ENCODE data around the gene TRIML2.

TRIML2 gene, protein sequence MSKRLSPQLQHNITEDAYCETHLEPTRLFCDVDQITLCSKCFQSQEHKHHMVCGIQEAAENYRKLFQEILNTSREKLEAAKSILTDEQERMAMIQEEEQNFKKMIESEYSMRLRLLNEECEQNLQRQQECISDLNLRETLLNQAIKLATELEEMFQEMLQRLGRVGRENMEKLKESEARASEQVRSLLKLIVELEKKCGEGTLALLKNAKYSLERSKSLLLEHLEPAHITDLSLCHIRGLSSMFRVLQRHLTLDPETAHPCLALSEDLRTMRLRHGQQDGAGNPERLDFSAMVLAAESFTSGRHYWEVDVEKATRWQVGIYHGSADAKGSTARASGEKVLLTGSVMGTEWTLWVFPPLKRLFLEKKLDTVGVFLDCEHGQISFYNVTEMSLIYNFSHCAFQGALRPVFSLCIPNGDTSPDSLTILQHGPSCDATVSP

DNA sequence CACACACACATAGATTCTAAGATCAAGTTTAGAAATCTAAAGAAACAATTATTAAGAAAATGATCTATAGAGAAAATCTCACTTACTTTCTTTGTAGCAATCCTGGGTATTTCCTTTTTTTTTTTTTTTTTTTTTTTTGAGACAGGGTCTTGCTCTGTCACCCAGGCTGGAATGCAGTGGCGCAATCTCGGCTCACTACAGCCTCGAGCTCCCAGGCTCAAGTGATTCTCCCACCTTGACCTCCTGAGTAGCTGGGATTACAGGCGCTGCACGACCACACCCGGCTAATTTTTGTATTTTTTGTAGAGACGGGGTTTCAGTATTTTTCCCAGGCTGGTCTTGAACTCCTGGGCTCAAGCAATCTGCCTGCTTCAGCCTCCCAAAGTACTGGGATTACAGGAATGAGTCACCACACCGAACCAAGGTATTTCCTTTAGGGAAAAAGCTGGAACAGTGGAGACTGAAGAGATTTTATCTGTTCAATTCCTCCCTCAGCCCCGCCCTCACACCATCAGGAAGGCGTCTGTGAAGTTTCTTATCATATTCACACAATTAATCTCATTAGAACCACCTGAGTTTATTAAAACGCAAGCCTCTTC lies at the start of gene TRIML2:
Gene TRIML2 (minus strand): TSS at position 447 of the 599 bp plus-strand sequence. CDS start 4,235 bp downstream, outside the sequence.
- DNase-seq (ENCODE audit: low spot score) (no peak), FAIRE-seq (no peak)

DNA sequence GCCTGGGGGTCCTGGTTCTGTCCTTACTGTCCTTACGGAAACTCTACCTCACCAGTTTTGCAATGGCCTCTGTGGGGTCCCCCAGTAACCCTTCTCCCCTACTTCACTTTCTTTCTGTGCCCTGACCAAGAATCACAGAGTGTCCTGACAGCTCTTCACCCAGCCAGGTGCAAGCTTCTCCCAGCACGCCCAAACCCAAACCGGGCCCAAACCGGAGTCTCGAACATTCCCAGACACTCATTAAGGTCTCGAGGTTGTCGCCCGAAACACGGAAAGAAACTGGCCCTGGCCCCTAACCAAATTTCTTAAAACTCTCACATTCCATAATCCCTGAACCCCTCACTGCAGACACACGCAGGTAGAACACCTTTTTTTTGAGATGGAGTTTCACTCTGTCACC lies 48.9 kb upstream of the TRIML2 start:
- no peak for FAIRE-seq
- no peak for DNase-seq (ENCODE audit: low spot score)

DNA sequence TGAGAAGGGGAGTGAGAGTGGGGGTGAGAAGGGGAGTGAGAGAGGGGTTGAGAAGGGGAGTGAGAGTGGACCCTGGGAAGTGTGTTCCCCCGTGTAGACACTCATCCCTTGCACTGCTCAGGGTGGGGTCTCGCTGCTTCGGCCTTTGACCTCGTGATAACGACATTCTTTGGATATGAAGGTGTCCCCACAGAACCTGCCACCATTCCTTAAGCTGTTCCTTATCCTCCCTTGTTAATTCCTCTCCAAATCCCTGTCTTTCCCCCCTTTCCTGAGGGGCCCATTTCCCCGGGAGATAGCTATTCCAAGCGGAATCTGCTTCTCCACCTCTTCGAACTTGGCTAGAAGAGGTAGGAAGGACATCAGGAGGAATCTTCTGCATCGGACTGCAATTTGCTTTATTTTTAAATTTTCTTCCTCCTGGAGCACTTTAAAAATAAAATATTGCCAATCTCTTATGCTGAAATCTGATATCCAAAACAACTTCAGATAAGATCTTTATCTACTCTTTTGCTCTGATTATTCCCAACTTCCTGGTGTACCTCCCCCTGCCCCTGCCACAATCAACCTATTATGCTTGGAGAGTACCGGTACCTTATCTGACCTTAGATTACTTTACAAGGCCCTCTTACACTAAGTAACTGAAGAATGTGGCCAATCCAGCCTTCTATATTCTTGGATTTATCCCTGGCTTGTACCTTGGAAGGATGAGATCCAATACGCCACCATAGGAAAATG lies 45.4 kb upstream of the TRIML2 start:
- DNase-seq (ENCODE audit: low spot score) = no peak
- FAIRE-seq = no peak

DNA sequence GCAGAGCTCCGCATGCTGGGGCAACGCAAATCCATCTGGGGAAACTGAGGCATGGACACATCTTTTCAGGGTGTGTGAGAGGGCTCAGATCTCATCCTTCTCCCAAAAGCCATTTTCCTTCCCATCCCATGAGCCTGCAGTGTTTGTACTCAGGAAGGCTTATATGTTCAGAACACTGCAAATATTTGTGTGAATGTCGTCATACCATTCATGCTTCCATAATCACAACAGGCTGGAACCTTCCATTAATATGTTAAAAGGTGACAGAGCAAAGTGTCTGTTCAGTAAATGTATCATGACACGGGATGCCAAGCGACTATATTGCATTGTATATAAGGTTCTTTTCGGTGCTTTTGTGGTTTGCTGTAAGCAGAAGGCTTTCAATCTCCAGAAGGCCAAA lies 38.4 kb upstream of the TRIML2 start:
- DNase-seq (ENCODE audit: low spot score) (no peak), FAIRE-seq (no peak)

DNA sequence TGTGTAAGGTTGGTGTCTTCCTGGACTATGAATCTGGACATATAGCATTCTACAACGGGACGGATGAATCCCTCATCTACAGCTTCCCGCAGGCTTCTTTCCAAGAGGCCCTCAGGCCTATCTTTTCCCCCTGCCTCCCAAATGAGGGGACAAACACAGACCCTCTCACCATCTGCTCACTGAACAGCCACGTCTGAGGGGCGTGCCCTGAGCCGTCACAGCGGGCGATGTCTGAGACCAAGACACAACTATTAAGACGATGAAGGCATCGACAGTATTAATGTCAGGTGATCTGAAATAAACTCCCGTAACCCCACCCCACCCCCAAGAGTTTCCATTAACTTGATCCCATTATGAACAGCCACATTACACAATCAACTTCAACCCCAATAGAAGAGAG lies 37.8 kb upstream of the TRIML2 start:
- no peak for FAIRE-seq
- DNase-seq (ENCODE audit: low spot score) = no peak

DNA sequence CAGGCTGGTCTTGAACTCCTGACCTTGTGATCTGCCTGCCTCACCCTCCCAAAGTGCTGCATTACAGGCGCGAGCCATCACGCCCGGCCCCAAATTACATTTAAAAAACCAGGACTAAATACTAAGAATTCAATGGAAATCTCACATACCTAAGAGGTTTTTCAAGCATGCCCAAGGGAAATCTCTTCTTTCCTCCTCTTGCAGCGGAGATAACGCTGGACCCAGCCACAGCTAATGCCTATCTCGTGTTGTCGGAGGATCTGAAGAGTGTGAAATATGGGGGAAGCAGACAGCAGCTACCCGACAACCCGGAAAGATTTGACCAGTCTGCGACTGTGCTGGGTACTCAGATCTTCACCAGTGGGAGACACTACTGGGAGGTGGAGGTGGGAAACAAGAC lies 37.2 kb upstream of the TRIML2 start:
- FAIRE-seq = no peak
- DNase-seq (ENCODE audit: low spot score) = no peak

DNA sequence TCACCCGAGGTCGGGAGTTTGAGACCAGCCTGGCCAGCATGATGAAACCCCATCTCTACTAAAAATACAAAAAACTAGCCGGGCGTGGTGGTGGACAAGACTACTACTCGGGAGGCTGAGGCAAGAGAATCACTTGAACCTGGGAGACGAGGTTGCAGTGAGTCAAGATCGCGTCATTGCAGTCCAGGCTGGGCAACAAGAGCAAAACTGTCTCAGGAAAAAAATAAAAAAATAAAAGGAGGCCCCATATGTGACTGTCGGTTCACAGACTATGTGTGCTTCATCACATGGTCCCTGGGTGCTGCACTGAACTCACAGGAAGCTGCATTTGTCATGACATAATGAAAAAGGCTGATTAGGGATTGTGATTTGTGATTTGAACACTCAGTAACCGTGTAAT lies 36.2 kb upstream of the TRIML2 start:
- DNase-seq (ENCODE audit: low spot score) (peak; percentile 25), FAIRE-seq (no peak)

DNA sequence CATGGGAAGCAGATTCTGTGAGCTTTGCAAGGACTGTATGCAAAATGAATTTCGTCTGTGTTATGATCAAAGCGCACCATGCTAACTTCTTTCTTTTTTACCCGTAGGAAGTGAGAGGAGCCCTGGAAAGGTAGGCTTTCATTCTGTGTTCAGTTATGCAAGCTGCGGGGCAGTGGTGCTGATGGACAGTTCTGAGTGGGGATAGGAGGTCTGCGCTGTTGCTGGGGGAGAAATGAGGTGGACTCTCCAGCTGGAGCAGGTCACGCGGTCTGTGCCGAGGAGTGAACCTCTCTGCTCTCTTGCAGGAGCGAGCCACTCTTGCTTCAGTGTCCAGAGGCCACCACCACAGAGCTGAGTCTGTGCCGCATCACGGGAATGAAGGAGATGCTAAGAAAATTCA lies 34.3 kb upstream of the TRIML2 start:
- no peak for FAIRE-seq
- no peak for DNase-seq (ENCODE audit: low spot score)

DNA sequence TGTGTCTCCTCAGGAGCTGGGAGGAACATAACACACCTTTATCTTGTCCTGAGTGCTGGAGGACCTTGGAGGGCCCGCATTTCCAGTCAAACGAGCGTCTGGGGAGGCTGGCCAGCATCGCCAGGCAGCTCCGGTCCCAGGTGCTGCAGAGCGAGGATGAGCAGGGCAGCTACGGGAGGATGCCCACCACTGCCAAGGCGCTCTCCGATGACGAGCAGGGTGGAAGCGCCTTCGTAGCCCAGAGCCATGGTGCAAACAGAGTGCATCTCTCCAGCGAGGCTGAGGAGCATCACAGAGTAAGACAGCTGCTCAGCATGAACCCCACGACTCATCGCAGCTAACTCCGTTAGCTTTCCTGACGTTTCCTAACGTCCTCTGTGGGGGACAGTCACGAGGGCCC lies 30.3 kb upstream of the TRIML2 start:
- no peak for DNase-seq (ENCODE audit: low spot score)
- FAIRE-seq = no peak

DNA sequence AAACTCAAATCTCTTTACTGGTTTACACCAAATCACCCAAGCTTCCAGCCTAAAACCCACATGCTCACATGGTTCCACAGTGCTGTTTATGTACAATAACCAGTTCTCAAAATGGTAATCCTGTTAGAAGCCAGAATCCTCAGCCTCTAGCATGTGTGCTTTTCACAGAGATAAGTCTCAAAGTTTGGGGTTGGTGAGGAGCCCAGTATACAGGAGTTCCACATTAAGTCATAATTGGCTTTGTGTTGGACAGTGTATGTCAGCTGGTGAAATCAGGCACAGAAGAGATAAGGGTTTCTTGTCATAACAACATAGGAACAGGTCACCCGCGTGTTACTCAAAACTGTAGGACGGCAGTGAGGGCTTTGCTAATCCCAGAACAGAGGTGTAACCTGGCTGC lies 29.7 kb upstream of the TRIML2 start, which contains the start of gene TRIML1:
Gene TRIML1 (plus strand): TSS at position 301 of the 400 bp plus-strand sequence. CDS start 118 bp downstream, outside the sequence.
- FAIRE-seq (no peak), DNase-seq (ENCODE audit: low spot score) (no peak)

DNA sequence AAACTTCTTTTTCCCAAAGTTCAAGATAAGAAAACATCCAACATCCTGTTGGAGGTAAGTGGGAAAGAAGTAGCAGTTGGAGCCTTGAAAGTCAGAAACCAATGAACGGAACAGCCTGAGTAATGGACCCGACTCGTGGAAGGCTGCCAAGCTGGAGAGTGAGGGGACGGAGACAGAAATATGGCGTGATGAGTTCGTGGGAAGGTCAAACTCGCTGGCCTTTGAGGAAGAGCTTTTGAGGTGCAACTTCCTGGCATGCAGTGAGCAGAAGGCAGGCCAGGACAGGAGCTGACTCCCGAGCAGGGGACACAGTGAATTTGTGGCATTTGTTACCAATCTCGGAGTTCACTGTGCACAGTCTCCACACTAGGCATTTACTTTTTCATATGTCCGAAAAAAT lies 28.8 kb upstream of the TRIML2 start:
- FAIRE-seq = peak; percentile 45
- DNase-seq (ENCODE audit: low spot score) = peak; percentile 30

DNA sequence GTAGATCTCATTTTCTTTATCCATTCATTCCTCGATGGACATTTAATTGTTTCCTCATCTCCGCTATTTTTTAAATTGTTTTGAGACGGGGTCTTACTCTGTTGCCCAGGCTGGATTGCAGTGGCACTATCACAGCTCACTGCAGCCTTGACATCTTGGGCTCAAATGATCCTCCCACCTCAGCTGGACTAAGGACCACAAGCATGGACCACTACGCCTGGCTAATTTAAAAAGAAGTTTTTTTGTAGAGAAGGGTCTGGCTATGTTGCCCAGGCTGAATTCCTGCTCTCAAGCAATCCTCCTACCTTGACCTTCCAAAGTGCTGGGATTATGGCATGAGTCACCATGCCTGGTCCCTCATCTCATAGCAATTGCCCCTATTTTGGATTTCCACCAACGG lies 22.8 kb upstream of the TRIML2 start:
- no peak for FAIRE-seq
- DNase-seq (ENCODE audit: low spot score) = no peak

DNA sequence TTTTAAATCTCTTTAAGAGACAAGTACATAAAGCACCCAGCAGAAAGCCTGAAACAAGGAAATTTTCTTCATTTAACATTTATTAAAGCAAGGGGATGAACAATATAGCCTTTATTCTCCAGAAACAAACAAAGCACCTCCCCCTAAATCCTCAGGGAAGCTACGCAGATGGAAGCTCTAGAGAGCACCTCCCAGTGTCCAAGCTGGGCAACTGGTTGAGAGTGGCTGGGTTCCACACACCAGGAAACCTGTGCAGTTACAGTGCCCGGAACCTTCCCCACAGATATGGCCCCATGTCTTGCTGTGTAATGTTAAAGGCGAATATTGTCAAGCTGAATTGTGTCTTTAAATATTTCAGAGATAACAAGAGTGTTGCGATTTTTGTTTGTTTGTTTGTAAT lies 21.0 kb upstream of the TRIML2 start:
- FAIRE-seq (no peak), DNase-seq (ENCODE audit: low spot score) (no peak)

DNA sequence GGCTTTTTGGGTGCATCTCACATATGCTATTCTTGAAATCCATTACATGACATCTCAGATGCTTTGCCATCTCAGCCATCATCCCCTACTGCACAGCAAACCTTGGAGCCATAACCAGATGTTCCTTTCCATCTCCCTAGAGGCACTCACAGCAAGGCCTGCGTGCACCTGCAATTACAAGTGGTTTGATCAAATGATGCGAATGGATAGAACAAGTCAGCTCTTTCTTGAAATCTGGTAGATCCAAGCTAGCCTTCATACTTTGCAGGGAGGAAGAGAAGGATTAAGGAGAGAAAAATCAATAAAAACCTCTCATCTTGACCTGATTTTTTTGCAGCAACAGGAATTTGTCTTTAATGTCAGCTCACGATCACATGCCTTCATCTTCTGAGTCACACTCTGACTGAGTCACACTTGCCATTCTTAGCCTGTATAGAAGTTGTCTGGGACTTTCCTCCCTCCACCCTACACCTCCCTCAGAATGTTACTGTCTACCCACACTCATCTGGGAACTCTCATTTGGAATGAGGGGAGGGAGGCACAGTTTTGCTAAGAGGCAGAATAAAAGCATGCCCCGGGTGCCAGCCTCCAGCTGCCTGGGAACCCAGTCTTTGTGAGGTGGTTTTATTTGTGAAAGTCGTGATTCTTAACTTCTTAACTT lies 17.9 kb upstream of the TRIML2 start:
- peak; percentile 81 for FAIRE-seq
- DNase-seq (ENCODE audit: low spot score) = peak; percentile 71

DNA sequence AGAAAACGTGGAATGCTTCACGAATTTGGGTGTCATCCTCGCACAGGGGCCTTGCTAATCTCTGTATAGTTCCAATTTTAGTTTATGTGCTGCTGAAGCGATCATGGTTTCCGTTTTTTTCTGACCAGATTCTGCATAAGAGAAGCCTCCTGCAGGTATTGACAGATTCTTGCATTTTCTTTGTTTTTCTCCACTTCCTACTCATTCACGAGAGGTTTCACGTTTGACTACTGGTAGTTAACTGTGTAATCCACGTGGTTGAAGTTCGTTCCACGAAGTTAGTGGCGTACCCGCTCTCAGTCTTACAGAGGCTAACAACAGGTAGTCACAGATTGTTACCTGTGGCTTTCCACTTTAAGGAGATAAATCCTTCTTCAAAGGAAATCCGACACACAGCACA lies 12.1 kb upstream of the TRIML2 start:
- FAIRE-seq = no peak

DNA sequence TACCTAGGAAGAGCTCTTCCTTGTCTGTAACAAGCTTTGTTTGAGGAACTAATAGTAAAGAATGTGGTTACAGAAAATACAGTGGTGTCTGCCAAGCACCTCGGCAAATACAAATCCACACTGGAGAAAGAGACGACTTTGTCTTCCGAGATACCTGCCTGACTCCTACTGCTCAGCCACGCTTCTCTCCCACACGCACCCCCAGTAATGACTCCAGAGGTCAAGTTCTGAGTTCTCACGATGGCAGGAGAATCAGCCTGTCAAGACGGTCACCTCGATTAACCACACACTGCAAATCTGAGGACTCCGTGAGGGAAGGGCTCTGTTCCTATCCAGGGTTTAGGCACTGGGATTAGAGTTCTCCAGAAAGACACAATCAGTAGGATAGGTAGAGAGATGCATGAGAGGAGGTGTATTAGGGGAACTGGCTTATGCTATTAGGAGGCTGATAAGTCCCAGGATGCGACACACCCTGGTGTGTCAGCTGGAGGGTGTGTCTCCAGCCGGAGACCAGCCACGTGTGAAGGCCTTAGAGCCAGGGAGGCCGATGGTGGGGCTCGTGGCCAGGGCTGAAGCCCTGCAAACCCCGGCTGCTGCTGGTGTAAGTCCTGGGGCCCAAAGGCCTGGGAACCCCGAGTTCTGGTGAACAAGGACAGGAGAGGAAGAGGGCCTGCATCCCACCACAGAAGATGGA lies 8.4 kb upstream of the TRIML2 start:
- FAIRE-seq = no peak

More for the DNA sequence above, 12.1 kb upstream of the TRIML2 start:
- no peak for DNase-seq (ENCODE audit: low spot score)

DNA sequence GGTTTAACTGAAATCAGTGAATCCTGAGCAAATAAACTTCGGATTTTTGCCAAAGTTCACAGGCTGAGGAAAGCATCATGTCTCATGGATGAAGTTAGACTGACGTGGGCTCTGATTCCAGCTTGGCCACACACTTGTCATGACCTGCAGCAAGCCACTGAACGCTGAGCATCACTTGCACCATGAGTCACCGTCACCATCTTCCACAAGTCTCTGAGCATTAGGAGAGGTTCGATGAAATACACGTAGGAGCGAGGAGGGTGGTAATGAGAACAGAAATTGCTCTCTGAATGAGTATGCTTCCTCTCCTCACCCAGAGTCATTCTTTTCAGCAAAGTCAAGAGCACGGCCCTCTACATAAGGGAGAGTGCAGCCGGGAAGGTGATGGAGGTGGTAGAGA lies 3.8 kb upstream of the TRIML2 start:
- FAIRE-seq (no peak), DNase-seq (ENCODE audit: low spot score) (no peak)

More for the DNA sequence above, 8.4 kb upstream of the TRIML2 start:
- no peak for DNase-seq (ENCODE audit: low spot score)

DNA sequence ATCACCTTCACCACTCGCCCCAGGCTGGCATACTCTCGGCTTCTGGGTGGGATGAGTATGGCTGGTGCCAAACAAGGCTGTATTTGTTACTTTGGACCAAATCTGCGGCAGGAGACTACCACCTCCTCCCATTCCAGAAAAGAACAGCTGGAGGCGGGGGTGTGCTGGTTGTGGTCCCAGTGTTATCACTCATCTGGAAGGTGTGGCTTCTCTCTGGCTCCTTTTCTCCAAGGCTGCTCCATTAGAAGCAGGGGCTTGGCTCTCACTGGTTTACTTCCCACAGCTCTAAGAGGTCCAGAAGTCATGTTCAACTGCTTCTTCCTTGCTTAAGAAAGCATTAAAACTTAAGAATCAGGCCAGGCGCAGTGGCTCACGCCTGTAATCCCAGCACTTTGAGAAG lies 2.6 kb upstream of the TRIML2 start:
- FAIRE-seq (no peak), DNase-seq (ENCODE audit: low spot score) (no peak)

DNA sequence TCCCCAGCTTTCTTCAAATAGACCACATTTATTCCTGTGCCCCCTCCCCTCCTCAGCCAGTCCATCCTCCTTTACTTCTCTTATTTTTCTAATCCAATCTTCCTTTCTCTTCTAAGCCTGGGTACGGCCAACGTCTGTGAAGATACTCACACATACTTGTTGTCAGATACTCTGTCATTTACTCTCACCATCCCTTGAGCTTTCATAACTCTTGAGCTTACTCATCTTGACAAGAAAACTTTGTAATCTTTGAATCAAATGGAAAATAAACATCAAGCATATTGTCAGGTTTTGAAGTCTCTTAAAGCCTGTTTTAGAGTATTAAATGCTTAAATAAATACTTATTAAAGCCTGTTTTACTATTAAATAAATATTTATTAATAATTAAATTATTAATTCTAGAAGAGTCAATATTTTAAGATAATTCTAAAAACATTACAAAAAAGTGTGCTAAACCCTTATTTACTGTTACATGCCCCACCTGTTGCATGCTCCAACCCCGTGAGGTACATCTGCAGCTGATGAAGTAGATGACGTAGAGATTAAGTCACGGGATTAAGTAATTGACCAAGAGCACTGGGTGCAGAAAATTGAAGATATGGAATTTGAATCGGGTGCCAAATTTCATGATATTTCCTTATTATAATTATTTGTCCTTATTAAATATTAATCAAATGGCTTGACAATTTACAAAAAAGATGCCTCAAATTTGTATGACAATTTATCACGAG lies 1.5 kb upstream of the TRIML2 start:
- DNase-seq (ENCODE audit: low spot score) (no peak), FAIRE-seq (no peak)

DNA sequence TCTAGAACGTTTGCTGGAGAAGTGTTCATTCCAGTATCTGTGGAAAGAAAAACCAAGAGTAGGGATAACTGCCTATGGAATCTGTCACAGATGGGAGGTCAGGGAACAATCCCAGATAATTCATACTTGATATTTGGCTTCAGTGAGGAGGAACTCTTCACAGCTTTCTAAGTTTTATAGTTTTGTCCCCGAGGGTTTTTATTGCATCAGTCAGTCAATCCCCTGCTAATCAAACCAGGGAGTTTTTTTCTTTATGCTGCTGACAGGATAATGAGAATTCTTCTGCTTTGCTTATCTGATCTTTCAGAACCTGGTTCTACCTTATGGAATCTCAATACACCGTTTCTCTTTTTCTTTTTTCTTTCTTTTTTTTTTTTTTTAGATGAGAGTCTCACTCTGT lies 633 bp upstream of the TRIML2 start:
- no peak for DNase-seq (ENCODE audit: low spot score)
- no peak for FAIRE-seq

Measured in RCC 7860 (cell line).